GM12891 (cell line): Measurements from ENCODE around the gene ADRA1B.
"Not testable (repeated sequence)": the region's sequence is repeated elsewhere in the genome, so short reads cannot be mapped to it uniquely, and the experiment has no call there.

Experiments used
- DNase-seq: peaks from one replicate; pipeline ENCODE4 v3.0.0; 2011; ENCODE audit warnings: low spot score; ENCODE audit not compliant: insufficient read length
- FAIRE-seq: peaks from 2 replicates; lab custom pipeline; 2011; peaks lifted over from hg19 to GRCh38; lab: Jason Lieb, UNC
- PAX5 ChIP-seq: IDR thresholded peaks from 2 replicates; pipeline ENCODE4 v1.6.1; 2011; ENCODE audit warnings: low read length, moderate library complexity, mild to moderate bottlenecking; ENCODE audit not compliant: insufficient read depth, severe bottlenecking
- POLR2A ChIP-seq: IDR thresholded peaks from 2 replicates; pipeline ENCODE4 v1.6.1; 2011; ENCODE audit warnings: low read depth, low read length, control low read depth
- POLR2AphosphoS5 ChIP-seq: IDR thresholded peaks from 2 replicates; pipeline ENCODE4 v1.6.1; 2011; ENCODE audit warnings: low read depth, low read length, control low read depth
- POU2F2 ChIP-seq: IDR thresholded peaks from 2 replicates; pipeline ENCODE4 v1.6.1; 2011; ENCODE audit warnings: low read depth, mild to moderate bottlenecking, control low read depth, low read length, moderate library complexity
- SPI1 ChIP-seq: IDR thresholded peaks from 2 replicates; pipeline ENCODE4 v1.6.1; 2011; ENCODE audit warnings: low read depth, low read length, control low read depth
- TAF1 ChIP-seq: IDR thresholded peaks from 2 replicates; pipeline ENCODE4 v1.6.1; 2011; ENCODE audit warnings: low read depth, low read length, control low read depth

The ADRA1B gene

DNA sequence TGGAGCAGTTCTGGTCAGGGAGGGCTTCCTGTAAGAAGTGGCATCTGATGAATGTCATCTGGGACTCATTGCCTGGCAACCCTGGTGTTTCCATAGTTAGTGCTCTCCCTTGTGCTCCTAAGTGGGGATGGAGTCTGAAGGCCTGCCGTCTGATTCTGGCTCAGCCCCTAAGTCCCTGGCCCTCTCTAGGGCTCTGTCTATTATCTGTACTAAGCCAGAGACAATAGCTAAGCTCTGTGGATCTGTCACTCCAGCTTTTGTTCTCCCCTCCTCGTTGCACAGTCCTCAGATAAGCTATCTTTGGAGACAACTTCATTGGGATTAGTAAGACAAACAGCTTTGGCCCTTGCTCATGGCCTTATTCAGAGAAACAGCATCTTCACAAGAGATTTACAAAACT is 62.1 kb downstream of the ADRA1B start:
- no peak for DNase-seq
- FAIRE-seq = no peak
- no peak for TF ChIP-seq POLR2A

DNA sequence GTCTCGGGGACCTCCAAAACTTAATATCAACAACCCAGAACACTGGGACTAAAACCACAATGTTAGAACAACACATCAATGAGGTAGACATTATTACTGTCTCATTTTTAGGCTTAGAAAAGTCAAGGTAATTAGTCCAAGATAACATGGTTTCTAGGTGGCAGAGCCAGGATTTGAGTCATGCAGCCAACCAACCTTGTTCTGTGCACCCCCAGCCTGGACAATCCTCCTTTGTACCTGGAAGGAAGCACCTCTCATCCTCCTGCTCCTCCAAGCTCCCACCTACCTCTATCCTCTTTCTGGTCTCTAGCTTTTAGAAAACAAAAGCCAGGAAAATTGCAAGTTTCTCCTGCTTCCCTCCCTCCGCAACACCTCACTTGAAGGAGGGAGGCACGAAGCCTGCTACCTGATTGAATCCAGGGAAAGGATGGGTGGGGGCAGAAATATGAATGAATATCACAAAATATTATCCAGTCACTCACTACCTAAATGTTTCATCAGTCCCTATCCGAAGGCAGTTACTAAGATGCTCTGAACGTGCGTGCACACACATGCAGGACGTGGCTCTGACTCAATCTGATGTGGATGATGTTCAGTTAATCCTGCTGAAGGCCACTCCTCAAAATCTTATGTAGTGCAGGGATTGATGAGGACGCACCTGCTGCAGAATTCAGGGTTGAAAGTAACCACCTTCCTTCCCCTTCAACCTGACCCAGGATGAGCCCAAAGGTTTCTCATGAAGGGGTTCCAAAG is 66.3 kb downstream of the ADRA1B start:
- no peak for TF ChIP-seq TAF1
- no peak for TF ChIP-seq PAX5
- no peak for TF ChIP-seq POU2F2
- no peak for DNase-seq
- no peak for FAIRE-seq

DNA sequence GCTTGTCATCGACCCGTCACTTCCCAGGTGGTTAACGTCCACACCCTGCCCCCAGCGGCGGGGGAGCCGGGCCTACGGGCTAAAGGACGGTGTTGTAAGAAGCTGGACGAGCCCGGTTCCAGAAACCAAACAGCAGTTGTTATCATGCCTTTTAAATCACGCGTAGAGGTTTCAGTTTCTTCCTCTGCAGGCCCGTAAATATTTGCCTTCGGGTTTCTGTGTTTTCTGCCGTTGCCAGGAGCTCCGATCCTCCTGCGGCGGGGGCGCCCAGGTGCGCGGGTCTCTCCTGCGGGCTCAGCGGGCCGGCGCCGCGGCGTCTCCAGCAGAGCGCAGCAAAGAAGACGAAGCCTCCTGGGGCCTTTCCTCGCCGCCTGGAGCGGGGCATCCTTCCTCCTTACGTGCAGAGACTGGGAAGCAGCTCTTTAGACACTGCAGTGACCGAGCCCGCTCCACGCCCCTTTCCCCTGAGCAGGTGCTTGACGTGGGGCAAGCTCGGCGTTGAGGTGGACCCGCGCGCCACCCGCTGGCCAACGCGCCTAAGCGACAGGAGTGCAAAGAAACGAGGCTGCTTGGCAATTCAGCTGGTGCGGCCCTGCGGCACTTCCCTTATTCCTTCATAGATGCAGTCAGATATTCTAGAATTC is 70.9 kb downstream of the ADRA1B start:
- FAIRE-seq (peak; percentile 85), DNase-seq (peak; percentile 83)
- peak; percentile 70 for TF ChIP-seq SPI1
- no peak for TF ChIP-seq POLR2AphosphoS5

- FAIRE-seq (no peak), DNase-seq (no peak)
- TF ChIP-seq SPI1 (no peak), PAX5 (no peak)
These were observed 74.2 kb downstream of the ADRA1B start for GRCh38 chr5:159990506-159990905.

GRCh38 chr5:159992566-159992965 is 76.3 kb downstream of the ADRA1B start:
- TF ChIP-seq POLR2A = no peak
- TF ChIP-seq TAF1 = no peak
- TF ChIP-seq POU2F2 = no peak
- no peak for TF ChIP-seq POLR2AphosphoS5
- TF ChIP-seq SPI1 = no peak
- TF ChIP-seq PAX5 = no peak
- FAIRE-seq (no peak), DNase-seq (no peak)

DNA sequence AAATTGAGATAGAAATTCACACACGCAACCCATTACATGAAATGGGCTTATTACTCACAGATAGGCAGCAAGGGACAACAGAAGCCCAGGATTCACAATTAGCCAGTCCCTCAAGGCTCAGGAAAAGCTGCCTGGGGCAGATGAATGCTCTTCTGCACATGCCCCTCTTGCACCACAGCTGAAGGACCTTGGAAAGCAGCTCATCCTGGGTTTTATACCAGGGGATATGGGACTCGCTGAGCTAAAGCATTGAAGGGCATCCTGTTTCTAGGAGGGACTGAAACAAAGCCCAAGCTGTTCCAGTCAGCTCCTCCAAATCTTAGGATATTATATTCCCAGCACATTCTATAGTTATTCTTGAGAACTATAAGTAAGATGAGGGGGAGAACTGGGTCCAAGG is 76.9 kb downstream of the ADRA1B start:
- TF ChIP-seq POLR2AphosphoS5 (no peak), PAX5 (no peak), POU2F2 (no peak), POLR2A (no peak), SPI1 (no peak), TAF1 (no peak)
- no peak for DNase-seq
- no peak for FAIRE-seq

- FAIRE-seq (no peak), DNase-seq (no peak)
These were observed 79.6 kb downstream of the ADRA1B start for GRCh38 chr5:159995907-159996306.

GRCh38 chr5:160001457-160001856 is 85.2 kb downstream of the ADRA1B start:
- TF ChIP-seq POU2F2 (no peak), TAF1 (no peak), POLR2AphosphoS5 (no peak), PAX5 (no peak), SPI1 (no peak), POLR2A (no peak)
- DNase-seq = no peak
- FAIRE-seq = no peak

More at GRCh38 chr5:159995907-159996306, 79.6 kb downstream of the ADRA1B start:
- no peak for TF ChIP-seq TAF1
- no peak for TF ChIP-seq SPI1
- TF ChIP-seq POU2F2 = no peak
- TF ChIP-seq PAX5 = no peak
- TF ChIP-seq POLR2AphosphoS5 = no peak

GRCh38 chr5:160007514-160007913 is 91.2 kb downstream of the ADRA1B start:
- TF ChIP-seq POLR2AphosphoS5 (no peak), POLR2A (no peak), POU2F2 (no peak), SPI1 (no peak), TAF1 (no peak), PAX5 (no peak)
- FAIRE-seq (no peak), DNase-seq (no peak)

DNA sequence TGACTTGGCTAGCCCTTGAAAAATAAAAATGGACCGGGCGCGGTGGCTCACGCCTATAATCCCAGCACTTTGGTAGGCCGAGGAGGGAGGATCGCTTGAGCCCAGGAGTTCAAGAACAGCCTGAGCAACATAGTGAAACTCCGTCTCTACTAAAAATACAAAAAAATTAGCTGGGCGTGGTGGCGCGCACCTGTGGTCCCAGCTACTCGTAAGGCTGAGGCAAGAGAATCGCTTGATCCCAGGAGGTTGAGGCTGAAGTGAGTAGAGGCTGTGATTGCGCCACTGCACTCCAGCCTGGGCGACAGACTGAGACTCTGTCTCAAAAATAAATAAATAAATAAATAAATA is 92.2 kb downstream of the ADRA1B start:
- FAIRE-seq, DNase-seq: not testable (repeated sequence)

- TF ChIP-seq TAF1 (peak; percentile 92), POLR2AphosphoS5 (peak; percentile 98), SPI1 (peak; percentile 75), POLR2A (peak; percentile 98), PAX5 (no peak), POU2F2 (no peak)
These were observed 92.8 kb downstream of the ADRA1B start, which contains the start of gene TTC1 for GRCh38 chr5:160008877-160009590. Gene TTC1, plus strand, starts transcription at chr5:160009139. Its CDS starts 1,390 bp downstream, at chr5:160010529.

More at GRCh38 chr5:160008877-160009590, 92.8 kb downstream of the ADRA1B start, which contains the start of gene TTC1:
- DNase-seq (peak; percentile 75), FAIRE-seq (peak; percentile 100)
